IPS DF 6.9 (cell line): ENCODE measurements around the gene NAPA.
A peak's percentile ranks its signal among the peaks of the same experiment; 100 is the strongest.

Source experiments
- DNase-seq: peaks from one replicate; pipeline ENCODE4 v3.0.0-alpha.2; 2013; ENCODE audit warnings: low read depth, low spot score
- H3K27ac ChIP-seq: one replicate; pipeline ENCODE4 v1.5.1; 2013; ENCODE audit warnings: low read length, control low read depth
- H3K27me3 ChIP-seq: 2 replicates; pipeline ENCODE4 v1.6.1; 2013; ENCODE audit warnings: mild to moderate bottlenecking, low read length; ENCODE audit not compliant: control insufficient read depth, insufficient read depth
- H3K36me3 ChIP-seq: 2 replicates; pipeline ENCODE4 v1.6.1; 2013; ENCODE audit warnings: low read length; ENCODE audit not compliant: control insufficient read depth, insufficient read depth
- H3K4me1 ChIP-seq: 2 replicates; pipeline ENCODE4 v1.6.1; 2013; ENCODE audit warnings: low read length; ENCODE audit not compliant: control insufficient read depth, insufficient read depth
- H3K4me3 ChIP-seq: 2 replicates; pipeline ENCODE4 v1.5.1; 2013; ENCODE audit warnings: mild to moderate bottlenecking, low read length
- H3K9me3 ChIP-seq: 2 replicates; pipeline ENCODE4 v1.6.1; 2013; ENCODE audit warnings: low read length, inconsistent platforms; ENCODE audit not compliant: control insufficient read depth, insufficient read depth
- WGBS: extraction: QIAGEN DNeasy Blood & Tissue Kit; methylation state at CpG from one replicate; pipeline ENCODE4 v1.1.7; 2013; ENCODE audit warnings: mixed read lengths, missing lambda C conversion rate; ENCODE audit not compliant: insufficient read length, insufficient coverage; 5-methylcytosine and 5-hydroxymethylcytosine counted together

NAPA gene

GRCh38 chr19:47523473-47523872 lies 8.6 kb upstream of the NAPA start:
- no peaks in the 10 kb centered on the region for H3K36me3 ChIP-seq
- H3K27ac ChIP-seq: no peak overlapping the region
- H3K4me3 ChIP-seq: no peak overlapping the region
- no peaks in the 10 kb centered on the region for H3K4me1 ChIP-seq
- no peaks in the 10 kb centered on the region for H3K9me3 ChIP-seq
- WGBS: no CpG with 5 or more reads among the region's 7 CpGs
- H3K27me3 ChIP-seq: no peaks in the 10 kb centered on the region
- no peak for DNase-seq

- H3K27me3 ChIP-seq: no peaks in the 10 kb centered on the region
- H3K27ac ChIP-seq: no peak overlapping the region
- no peaks in the 10 kb centered on the region for H3K4me1 ChIP-seq
- no peak for DNase-seq
- no CpG with 5 or more reads among the region's 20 CpGs for WGBS
- H3K9me3 ChIP-seq: no peaks in the 10 kb centered on the region
- no peak overlapping the region for H3K4me3 ChIP-seq
- H3K36me3 ChIP-seq: no peaks in the 10 kb centered on the region
These were observed 6.8 kb upstream of the NAPA start for GRCh38 chr19:47521473-47522180.

- no CpG with 5 or more reads among the region's 6 CpGs for WGBS
- H3K4me1 ChIP-seq: no peaks in the 10 kb centered on the region
- H3K27ac ChIP-seq: no peak overlapping the region
- no peak overlapping the region for H3K4me3 ChIP-seq
- no peaks in the 10 kb centered on the region for H3K36me3 ChIP-seq
- no peaks in the 10 kb centered on the region for H3K9me3 ChIP-seq
- no peak for DNase-seq
- no peaks in the 10 kb centered on the region for H3K27me3 ChIP-seq
These were observed 6.0 kb upstream of the NAPA start for GRCh38 chr19:47520839-47521238.

GRCh38 chr19:47520343-47520806 lies 5.5 kb upstream of the NAPA start:
- Histone ChIP-seq H3K4me1 (no peaks in the 10 kb centered on the region), H3K27ac (no peak overlapping the region), H3K4me3 (no peak overlapping the region), H3K9me3 (no peaks in the 10 kb centered on the region), H3K36me3 (no peaks in the 10 kb centered on the region), H3K27me3 (no peaks in the 10 kb centered on the region)
- DNase-seq: no peak
- WGBS: no CpG with 5 or more reads among the region's 10 CpGs

GRCh38 chr19:47518854-47519253 lies 4.0 kb upstream of the NAPA start:
- no peak overlapping the region for H3K4me3 ChIP-seq
- H3K9me3 ChIP-seq: no peaks in the 10 kb centered on the region
- no peaks in the 10 kb centered on the region for H3K36me3 ChIP-seq
- H3K4me1 ChIP-seq: no peaks in the 10 kb centered on the region
- no CpG with 5 or more reads among the region's 9 CpGs for WGBS
- H3K27me3 ChIP-seq: no peaks in the 10 kb centered on the region
- no peak overlapping the region for H3K27ac ChIP-seq
- no peak for DNase-seq

GRCh38 chr19:47518139-47518538 lies 3.3 kb upstream of the NAPA start:
- Histone ChIP-seq H3K4me1 (no peaks in the 10 kb centered on the region), H3K27ac (no peak overlapping the region), H3K9me3 (no peaks in the 10 kb centered on the region), H3K27me3 (no peaks in the 10 kb centered on the region), H3K36me3 (no peaks in the 10 kb centered on the region), H3K4me3 (no peak overlapping the region)
- DNase-seq: no peak
- WGBS: no CpG with 5 or more reads among the region's 4 CpGs

GRCh38 chr19:47514151-47514868 lies 553 bp downstream of the NAPA start:
- DNase-seq: no peak
- no peak overlapping the region for H3K27ac ChIP-seq
- H3K4me1 ChIP-seq: no peaks in the 10 kb centered on the region
- H3K27me3 ChIP-seq: no peaks in the 10 kb centered on the region
- H3K9me3 ChIP-seq: no peaks in the 10 kb centered on the region
- WGBS: no CpG with 5 or more reads among the region's 40 CpGs
- H3K4me3 ChIP-seq: peak overlapping the region; percentile 72
- H3K36me3 ChIP-seq: no peaks in the 10 kb centered on the region

GRCh38 chr19:47512948-47513319 lies 1.9 kb downstream of the NAPA start:
- no peak for DNase-seq
- no peaks in the 10 kb centered on the region for H3K9me3 ChIP-seq
- no peaks in the 10 kb centered on the region for H3K36me3 ChIP-seq
- H3K4me3 ChIP-seq: no peak overlapping the region
- H3K4me1 ChIP-seq: peaks cover 2% of the 10 kb centered on the region; the same call in 1 of the 2 replicates
- no peak overlapping the region for H3K27ac ChIP-seq
- no peaks in the 10 kb centered on the region for H3K27me3 ChIP-seq
- WGBS: no CpG with 5 or more reads among the region's 8 CpGs

GRCh38 chr19:47512183-47512947 lies 2.5 kb downstream of the NAPA start:
- 100% methylated on average over 3 of the region's 11 CpGs for WGBS
- H3K36me3 ChIP-seq: no peaks in the 10 kb centered on the region
- no peak overlapping the region for H3K4me3 ChIP-seq
- DNase-seq: no peak
- no peaks in the 10 kb centered on the region for H3K27me3 ChIP-seq
- H3K9me3 ChIP-seq: no peaks in the 10 kb centered on the region
- no peak overlapping the region for H3K27ac ChIP-seq
- H3K4me1 ChIP-seq: peaks cover 2% of the 10 kb centered on the region; the same call in 1 of the 2 replicates

GRCh38 chr19:47511681-47512080 lies 3.2 kb downstream of the NAPA start:
- H3K27ac ChIP-seq: no peak overlapping the region
- WGBS: no CpG with 5 or more reads among the region's 7 CpGs

More at GRCh38 chr19:47511681-47512080, 3.2 kb downstream of the NAPA start:
- no peak for DNase-seq
- H3K36me3 ChIP-seq: no peaks in the 10 kb centered on the region
- no peak overlapping the region for H3K4me3 ChIP-seq
- H3K27me3 ChIP-seq: no peaks in the 10 kb centered on the region
- no peaks in the 10 kb centered on the region for H3K9me3 ChIP-seq
- H3K4me1 ChIP-seq: peaks cover 2% of the 10 kb centered on the region; the same call in 1 of the 2 replicates
